HG02885 (cell line): ENCODE results near the gene NDUFV2.
"Not testable (repeated sequence)": the region's sequence is repeated elsewhere in the genome, so short reads cannot be mapped to it uniquely, and the experiment has no call there.

Source experiments
- ATAC-seq: cut with Tn5 transposase; IDR thresholded peaks from one replicate; pipeline ENCODE4 v1.9.1; 2021; ENCODE audit warnings: mild to moderate bottlenecking; ENCODE audit not compliant: unreplicated experiment, poor library complexity

Gene NDUFV2

DNA sequence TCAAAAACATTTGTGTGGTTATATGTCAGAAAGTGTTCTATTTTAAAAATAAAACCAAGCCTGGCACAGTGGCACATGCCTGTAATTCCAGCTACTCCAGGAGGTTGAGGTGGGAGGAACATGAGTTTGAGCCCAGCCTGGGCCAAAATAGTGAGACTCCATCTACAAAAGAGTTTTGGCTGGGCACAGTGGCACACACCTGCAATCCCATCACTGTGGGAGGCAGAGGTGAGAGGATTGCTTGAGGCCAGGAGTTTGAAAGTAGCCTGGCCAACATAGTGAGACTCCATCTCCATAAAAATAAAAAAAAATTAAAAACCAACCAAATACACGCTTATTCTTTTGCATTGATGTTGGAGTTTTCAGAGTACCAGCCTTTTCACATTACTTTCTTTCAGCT, 43.7 kb downstream of the NDUFV2 start:
- no peak for ATAC-seq

- peak; percentile 51 for ATAC-seq
Measured at GRCh38 chr18:9147440-9148202, 45.1 kb downstream of the NDUFV2 start.

- ATAC-seq = no peak
Measured at GRCh38 chr18:9148203-9148552, 45.7 kb downstream of the NDUFV2 start.

GRCh38 chr18:9150121-9150520, 47.6 kb downstream of the NDUFV2 start:
- no peak for ATAC-seq

GRCh38 chr18:9153256-9153655, 50.8 kb downstream of the NDUFV2 start:
- no peak for ATAC-seq

DNA sequence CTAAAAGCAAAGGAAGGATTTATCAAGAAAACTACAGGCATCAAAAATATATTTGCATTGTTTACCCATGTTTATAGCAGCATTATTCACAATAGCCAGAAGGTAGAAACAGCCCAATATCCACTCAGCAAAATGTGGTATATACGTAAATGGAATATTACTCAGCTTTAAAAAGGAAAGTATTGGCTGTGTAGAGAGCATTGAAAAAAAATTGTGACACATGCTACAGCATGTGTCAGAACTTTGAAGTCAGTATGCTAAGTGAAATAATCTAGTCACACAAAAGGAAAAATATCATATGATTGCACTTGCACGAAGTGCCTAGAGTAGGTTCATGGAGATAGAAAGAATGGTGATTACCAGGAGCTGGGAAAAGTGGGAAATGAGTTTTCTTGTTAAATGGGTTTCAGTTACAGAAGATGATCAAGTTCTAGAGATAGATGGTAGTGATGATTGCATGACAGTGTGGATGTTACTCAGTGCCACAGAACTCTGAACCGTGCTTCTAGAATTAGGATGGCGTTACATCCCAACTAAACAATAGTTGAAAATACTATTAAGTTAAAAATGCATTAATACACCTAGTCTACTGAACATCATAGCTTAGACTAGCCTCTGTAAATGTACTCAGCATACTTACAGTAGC, 54.2 kb downstream of the NDUFV2 start:
- no peak for ATAC-seq

GRCh38 chr18:9157806-9158205, 55.3 kb downstream of the NDUFV2 start:
- no peak for ATAC-seq

DNA sequence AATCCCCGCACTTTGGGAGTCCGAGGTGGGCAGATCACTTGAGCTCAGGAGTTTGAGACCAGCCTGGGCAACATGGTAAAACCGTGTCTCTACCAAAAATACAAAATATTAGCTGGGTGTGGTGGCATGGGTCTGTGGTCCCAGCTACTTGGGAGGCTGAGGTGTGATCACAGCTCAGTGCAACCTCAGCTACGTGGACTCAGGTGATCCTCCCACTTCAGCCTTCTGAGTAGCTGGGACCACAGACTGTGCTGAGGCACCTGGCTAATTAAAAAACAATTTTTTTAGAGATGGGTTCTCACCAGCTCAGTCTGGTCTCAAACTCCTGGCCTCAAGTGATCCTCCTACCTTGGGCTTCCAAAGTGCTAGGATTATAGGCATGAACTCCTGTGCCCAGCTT, 57.5 kb downstream of the NDUFV2 start:
- no peak for ATAC-seq

GRCh38 chr18:9162663-9163062, 60.2 kb downstream of the NDUFV2 start:
- not testable (repeated sequence) for ATAC-seq

DNA sequence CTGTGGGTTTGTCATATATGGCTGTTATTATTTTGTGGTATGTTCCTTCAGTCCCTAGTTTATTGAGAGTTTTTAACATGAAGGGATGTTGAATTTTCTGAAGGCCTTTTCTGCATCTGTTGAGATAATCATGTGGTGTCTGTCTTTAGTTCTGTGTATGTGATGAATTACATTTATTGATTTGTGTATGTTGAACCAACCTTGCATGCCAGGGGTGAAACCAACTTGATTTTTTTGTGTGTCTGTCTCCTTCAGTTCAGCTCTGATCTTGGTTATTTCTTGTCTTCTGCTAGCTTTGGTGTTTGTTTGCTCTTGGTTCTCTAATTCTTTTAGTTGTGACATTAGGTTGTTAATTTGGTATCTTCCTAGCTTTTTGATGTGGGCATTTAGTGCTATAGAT, 61.6 kb downstream of the NDUFV2 start:
- not testable (repeated sequence) for ATAC-seq

GRCh38 chr18:9165883-9166282, 63.4 kb downstream of the NDUFV2 start:
- ATAC-seq = not testable (repeated sequence)

DNA sequence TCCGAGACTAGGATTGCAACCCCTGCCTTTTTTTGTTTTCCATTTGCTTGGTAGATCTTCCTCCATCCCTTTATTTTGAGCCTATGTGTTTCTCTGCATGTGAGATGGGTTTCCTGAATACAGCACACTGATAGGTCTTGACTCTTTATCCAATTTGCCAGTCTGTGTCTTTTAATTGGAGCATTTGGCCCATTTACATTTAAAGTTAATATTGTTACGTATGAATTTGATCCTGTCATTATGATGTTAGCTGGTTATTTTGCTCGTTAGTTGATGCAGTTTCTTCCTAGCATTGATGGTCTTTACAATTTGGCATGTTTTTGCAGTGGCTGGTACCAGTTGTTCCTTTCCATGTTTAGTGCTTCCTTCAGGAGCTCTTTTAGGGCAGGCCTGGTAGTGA, 67.0 kb downstream of the NDUFV2 start:
- ATAC-seq = not testable (repeated sequence)

GRCh38 chr18:9171919-9172318, 69.4 kb downstream of the NDUFV2 start:
- not testable (repeated sequence) for ATAC-seq

GRCh38 chr18:9172506-9173127, 70.1 kb downstream of the NDUFV2 start:
- no peak for ATAC-seq

DNA sequence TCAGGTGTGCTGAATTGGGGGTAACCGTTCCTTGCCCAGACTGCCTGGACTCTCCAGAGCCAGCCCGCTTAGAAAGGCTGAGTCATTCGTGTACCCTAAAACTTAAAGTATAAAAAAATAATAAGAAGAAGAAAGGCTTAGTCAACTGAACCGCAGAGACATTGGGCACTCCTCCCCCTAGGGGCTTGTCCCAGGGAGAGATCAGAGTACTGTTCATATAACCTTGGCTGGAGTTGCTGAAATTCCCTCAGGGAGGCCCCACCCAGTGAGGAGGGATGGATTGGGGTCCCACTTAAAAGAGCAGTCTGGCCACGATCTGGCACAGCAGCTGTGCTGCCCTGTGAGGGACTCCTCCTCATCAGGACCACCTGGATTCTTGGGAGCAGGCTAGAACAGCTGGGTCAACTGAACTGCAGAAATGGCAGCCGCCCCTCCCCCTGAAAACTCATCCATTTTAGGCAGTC, 71.3 kb downstream of the NDUFV2 start:
- ATAC-seq = peak; percentile 84

DNA sequence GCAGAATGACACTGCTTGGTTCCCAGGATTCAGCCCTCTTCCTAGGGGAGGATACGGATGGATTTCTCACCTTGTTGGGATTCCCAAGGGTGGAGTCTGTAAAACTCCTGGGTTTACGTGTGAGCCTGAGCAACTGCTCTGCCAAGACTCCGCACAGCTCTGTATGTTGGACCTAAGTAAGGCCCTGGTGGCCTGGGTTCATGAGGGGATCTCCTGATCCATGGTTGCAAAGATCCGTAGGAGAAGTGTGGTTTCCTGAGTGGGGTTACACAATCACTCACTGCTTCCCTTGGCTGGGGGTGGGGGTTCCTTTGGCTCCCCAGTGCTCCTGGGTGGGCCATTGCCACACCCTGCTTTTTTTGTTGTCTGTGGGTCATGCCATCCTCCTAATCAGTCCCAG, 71.8 kb downstream of the NDUFV2 start:
- no peak for ATAC-seq

DNA sequence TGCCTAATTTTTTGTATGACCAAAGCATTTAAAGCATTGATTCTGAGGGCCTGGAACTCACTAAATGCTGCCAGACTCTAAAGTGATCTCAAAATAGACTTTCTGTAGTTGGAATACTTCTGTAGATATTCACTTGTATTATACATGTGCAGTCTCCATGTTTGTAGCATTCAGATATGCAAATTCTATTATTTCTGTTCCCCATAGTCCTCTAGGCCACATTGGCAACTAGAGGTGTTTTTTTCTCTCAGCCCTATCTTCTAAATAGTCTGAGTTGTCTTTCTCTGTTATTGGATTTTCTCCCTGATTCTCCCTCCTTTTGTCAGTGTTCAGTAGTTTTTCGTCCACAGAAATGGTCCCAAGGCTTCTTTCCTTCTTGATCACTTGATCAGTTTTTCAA, 72.6 kb downstream of the NDUFV2 start:
- no peak for ATAC-seq

GRCh38 chr18:9177031-9177430, 74.5 kb downstream of the NDUFV2 start:
- ATAC-seq = no peak

- ATAC-seq = no peak
Measured at GRCh38 chr18:9177466-9177865, 75.0 kb downstream of the NDUFV2 start.

- no peak for ATAC-seq
Measured at GRCh38 chr18:9178557-9178956, 76.1 kb downstream of the NDUFV2 start.

GRCh38 chr18:9181275-9181674, 78.8 kb downstream of the NDUFV2 start:
- ATAC-seq = no peak
